NCI-H2107 treated with DMSO at 0.1 percent for 48 hours (cell line): Measurements from ENCODE around the gene FBXO28.
A peak's percentile ranks its signal among the peaks of the same experiment; 100 is the strongest.

ENCODE experiments used
- DNase-seq: peaks from one replicate; lab custom pipeline; 2025; ENCODE audit not compliant: unreplicated experiment; lab: John Stamatoyannopoulos, UW

The FBXO28 gene

GRCh38 chr1:224095339-224095738 lies 18.6 kb upstream of the FBXO28 start:
- no peak for DNase-seq

- no peak for DNase-seq
Measured at GRCh38 chr1:224095867-224096266, 18.0 kb upstream of the FBXO28 start.

GRCh38 chr1:224096773-224097172 lies 17.1 kb upstream of the FBXO28 start:
- no peak for DNase-seq

GRCh38 chr1:224098007-224098406 lies 15.9 kb upstream of the FBXO28 start:
- no peak for DNase-seq

- DNase-seq = peak; percentile 71
Measured at GRCh38 chr1:224106568-224107281, 7.2 kb upstream of the FBXO28 start.

GRCh38 chr1:224107282-224107625 lies 6.7 kb upstream of the FBXO28 start:
- DNase-seq = no peak

- no peak for DNase-seq
Measured at GRCh38 chr1:224108991-224109390, 4.9 kb upstream of the FBXO28 start.

GRCh38 chr1:224109981-224110380 lies 3.9 kb upstream of the FBXO28 start:
- no peak for DNase-seq

- DNase-seq = no peak
Measured at GRCh38 chr1:224113005-224113404, 906 bp upstream of the FBXO28 start.

GRCh38 chr1:224113545-224113917 lies 380 bp upstream of the FBXO28 start:
- DNase-seq = no peak

GRCh38 chr1:224114787-224115175 lies 870 bp downstream of the FBXO28 start:
- no peak for DNase-seq

- DNase-seq = peak; percentile 90
Measured at GRCh38 chr1:224116131-224116530, 2.2 kb downstream of the FBXO28 start.

GRCh38 chr1:224118688-224119087 lies 4.8 kb downstream of the FBXO28 start:
- DNase-seq = no peak

- DNase-seq = no peak
Measured at GRCh38 chr1:224123136-224123535, 9.2 kb downstream of the FBXO28 start.

- no peak for DNase-seq
Measured at GRCh38 chr1:224124220-224124619, 10.3 kb downstream of the FBXO28 start.

- no peak for DNase-seq
Measured at GRCh38 chr1:224127925-224128819, 14.3 kb downstream of the FBXO28 start.

GRCh38 chr1:224131253-224131652 lies 17.3 kb downstream of the FBXO28 start:
- DNase-seq = no peak

- DNase-seq = no peak
Measured at GRCh38 chr1:224132901-224133300, 19.0 kb downstream of the FBXO28 start.

GRCh38 chr1:224133741-224134299 lies 19.9 kb downstream of the FBXO28 start:
- no peak for DNase-seq

GRCh38 chr1:224137518-224137917 lies 23.6 kb downstream of the FBXO28 start:
- DNase-seq = no peak

- no peak for DNase-seq
Measured at GRCh38 chr1:224138198-224138597, 24.3 kb downstream of the FBXO28 start.

- DNase-seq = no peak
Measured at GRCh38 chr1:224141693-224142092, 27.8 kb downstream of the FBXO28 start.
